GM21576 (cell line): ENCODE measurements around the gene KIF7.
"Not testable (repeated sequence)": the region's sequence is repeated elsewhere in the genome, so short reads cannot be mapped to it uniquely, and the experiment has no call there.

Experiments
- ATAC-seq: cut with Tn5 transposase; IDR thresholded peaks from one replicate; pipeline ENCODE4 v1.9.1; 2021; ENCODE audit warnings: mild to moderate bottlenecking, moderate library complexity; ENCODE audit not compliant: unreplicated experiment

The KIF7 gene

GRCh38 chr15:89654847-89655805 is at the start of gene KIF7:
Gene KIF7 (minus strand): TSS chr15:89655467. CDS start chr15:89652930, 2,537 bp downstream.
- no peak for ATAC-seq

GRCh38 chr15:89704411-89704810 is 49.1 kb upstream of the KIF7 start:
- ATAC-seq = no peak

- no peak for ATAC-seq
These were observed 39.9 kb upstream of the KIF7 start for GRCh38 chr15:89695198-89695597.

- ATAC-seq = no peak
These were observed 38.4 kb upstream of the KIF7 start for GRCh38 chr15:89693696-89694095.

GRCh38 chr15:89693091-89693490 is 37.8 kb upstream of the KIF7 start:
- ATAC-seq = no peak

- peak; percentile 89 for ATAC-seq
These were observed 35.3 kb upstream of the KIF7 start, which contains the start of the genes PEX11A and WDR93 for GRCh38 chr15:89690276-89691218. Gene PEX11A (minus strand): TSS chr15:89690754. CDS start chr15:89690632, 122 bp downstream. Gene WDR93 (plus strand): TSS chr15:89690811. CDS start chr15:89701747, 10,936 bp downstream.

GRCh38 chr15:89689930-89690275 is 34.6 kb upstream of the KIF7 start:
- ATAC-seq = not testable (repeated sequence)

- ATAC-seq = no peak
These were observed 31.3 kb upstream of the KIF7 start for GRCh38 chr15:89686522-89686921.

GRCh38 chr15:89685995-89686394 is 30.7 kb upstream of the KIF7 start:
- ATAC-seq = no peak

GRCh38 chr15:89681146-89681545 is 25.9 kb upstream of the KIF7 start:
- ATAC-seq = no peak

- ATAC-seq = no peak
These were observed 25.1 kb upstream of the KIF7 start for GRCh38 chr15:89680282-89680873.

- no peak for ATAC-seq
These were observed 23.9 kb upstream of the KIF7 start, which contains the start of gene PLIN1 for GRCh38 chr15:89679212-89679611. Gene PLIN1 (minus strand): TSS chr15:89679367. CDS start chr15:89677489, 1,878 bp downstream.

- ATAC-seq = no peak
These were observed 22.1 kb upstream of the KIF7 start for GRCh38 chr15:89677381-89677780.

GRCh38 chr15:89675606-89676005 is 20.3 kb upstream of the KIF7 start:
- ATAC-seq = no peak

- no peak for ATAC-seq
These were observed 19.3 kb upstream of the KIF7 start for GRCh38 chr15:89674526-89674925.

GRCh38 chr15:89673165-89673512 is 17.9 kb upstream of the KIF7 start:
- ATAC-seq = no peak

- ATAC-seq = no peak
These were observed 17.2 kb upstream of the KIF7 start for GRCh38 chr15:89672221-89673164.

GRCh38 chr15:89671687-89672086 is 16.4 kb upstream of the KIF7 start:
- ATAC-seq = no peak

- no peak for ATAC-seq
These were observed 15.8 kb upstream of the KIF7 start for GRCh38 chr15:89670971-89671560.
